Measurements from ENCODE around the gene VAPB. TPM values are rescaled to one million over a fixed set of nuclear protein-coding genes. Genes with fewer than 3 reads are reported as not detected.

The VAPB gene
- total and polyA plus RNA-seq, 2 of the 4 experiments (the other 2 are of a cell fraction), result 9.1 to 26.0 TPM

DNA sequence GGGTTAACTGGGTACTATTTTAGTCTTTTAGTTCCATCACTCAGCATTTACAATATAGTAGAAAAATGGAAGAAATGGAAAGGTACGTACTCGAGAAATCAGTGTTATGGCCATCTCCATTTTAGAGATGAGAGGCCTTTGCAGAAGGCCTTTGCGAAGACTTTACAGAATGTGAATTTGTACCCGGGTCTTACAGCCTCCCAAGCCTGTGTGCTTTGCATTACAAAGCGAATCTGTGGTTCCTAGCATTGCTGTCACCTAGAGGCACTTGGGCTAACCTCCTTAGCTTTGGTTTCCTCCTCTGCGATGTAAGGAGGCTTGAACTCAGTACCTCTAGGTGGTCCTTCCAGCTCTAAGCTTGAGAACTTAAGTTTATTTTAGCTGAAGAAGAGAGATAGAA, 10.9 kb downstream of the VAPB start:
- Histone ChIP-seq H3K9me1 (ENCODE audit: insufficient read depth, low read length) (peaks cover 21% of the 10 kb centered on the region), H2BK20ac (ENCODE audit: low read depth, low read length) (no peak overlapping the region), H3K27me3 (ENCODE audit: control insufficient read depth, insufficient read depth, low read length) (no peaks in the 10 kb centered on the region), H3K9me3 (ENCODE audit: control insufficient read depth, insufficient read depth, low read length) (no peaks in the 10 kb centered on the region), H2AK5ac (ENCODE audit: low read depth, low read length) (no peak overlapping the region), H2AK9ac (replicated peaks; ENCODE audit: low read depth, low read length, poor library complexity) (no peak overlapping the region), H3K4ac (ENCODE audit: low read depth, low read length) (no peak overlapping the region), H3K36me3 (ENCODE audit: control insufficient read depth, insufficient read depth, low read length) (no peaks in the 10 kb centered on the region), H4K20me1 (ENCODE audit: insufficient read depth, low read length) (peaks cover 94% of the 10 kb centered on the region), H3K27ac (ENCODE audit: insufficient read depth, low read length) (no peak overlapping the region), H4K8ac (ENCODE audit: low read depth in 2 of 2, low read length in 2 of 2) (no peak overlapping the region), H3K4me2 (ENCODE audit: low read depth, low read length) (no peak overlapping the region), H2BK15ac (ENCODE audit: low read depth, low read length) (no peak overlapping the region), H2BK5ac (ENCODE audit: low read depth, low read length, poor library complexity, severe bottlenecking) (no peak overlapping the region), H3K14ac (replicated peaks; ENCODE audit: low read depth, low read length) (no peak overlapping the region), H3K23ac (ENCODE audit: low read depth, low read length) (no peak overlapping the region), H3K18ac (ENCODE audit: low read depth, low read length) (no peak overlapping the region), H3K9ac (ENCODE audit: low read depth, low read length) (no peak overlapping the region), H4K91ac (ENCODE audit: insufficient read depth, low read depth, low read length) (no peak overlapping the region), H3K79me1 (ENCODE audit: low read depth in 1 of 2, low read length in 2 of 2) (peaks cover 35 to 79% of the 10 kb centered on the region in 2 experiments), H2AFZ (replicated peaks; ENCODE audit: low read length, poor library complexity) (no peak overlapping the region), H2BK120ac (ENCODE audit: low read depth, low read length) (no peak overlapping the region), H4K5ac (ENCODE audit: low read depth, low read length) (no peak overlapping the region), H3K4me3 (ENCODE audit: insufficient read depth, low read depth, low read length) (no peak overlapping the region), H3K56ac (ENCODE audit: extremely low read depth, insufficient read depth, low read length) (no peak overlapping the region), H3K4me1 (ENCODE audit: control insufficient read depth, insufficient read depth, low read length) (peaks cover 2% of the 10 kb centered on the region)
- CTCF ChIA-PET, result interaction anchor here (0.6 kb wide), 1 partner anchor 68 kb away, joined by 3 read pairs; no protein-coding TSS in a partner anchor
- WGBS, 2 experiments (ENCODE audit: extremely low coverage in 2 of 2, insufficient read length in 1 of 2), result 67% methylated on average over 2 of the region's 6 CpGs; no CpG with 5 or more reads in 1 of the 2 experiments
- no peak for DNase-seq
- in situ Hi-C loops (cut with MboI; ENCODE audit: low sequenced_read_pairs) (no loop called here), dilution Hi-C loops (cut with HindIII; ENCODE audit: low sequenced_read_pairs, unreplicated experiment) (no loop called here), intact Hi-C loops (cut with micrococcal nuclease) (no loop called here)
- TF ChIP-seq, protein P1, sequence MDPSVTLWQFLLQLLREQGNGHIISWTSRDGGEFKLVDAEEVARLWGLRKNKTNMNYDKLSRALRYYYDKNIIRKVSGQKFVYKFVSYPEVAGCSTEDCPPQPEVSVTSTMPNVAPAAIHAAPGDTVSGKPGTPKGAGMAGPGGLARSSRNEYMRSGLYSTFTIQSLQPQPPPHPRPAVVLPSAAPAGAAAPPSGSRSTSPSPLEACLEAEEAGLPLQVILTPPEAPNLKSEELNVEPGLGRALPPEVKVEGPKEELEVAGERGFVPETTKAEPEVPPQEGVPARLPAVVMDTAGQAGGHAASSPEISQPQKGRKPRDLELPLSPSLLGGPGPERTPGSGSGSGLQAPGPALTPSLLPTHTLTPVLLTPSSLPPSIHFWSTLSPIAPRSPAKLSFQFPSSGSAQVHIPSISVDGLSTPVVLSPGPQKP (IDR thresholded peaks at IDR 0.05; ENCODE audit: borderline replicate concordance, low read depth, low read length), result no peak
- TF ChIP-seq MAZ (IDR thresholded peaks at IDR 0.05; ENCODE audit: borderline replicate concordance, low read depth, low read length) (no peak), RCOR1 (IDR thresholded peaks at IDR 0.05; ENCODE audit: insufficient replicate concordance, low read length) (no peak), RAD21 (IDR thresholded peaks at IDR 0.05; ENCODE audit: low read length) (no peak), CHD1 (IDR thresholded peaks at IDR 0.05; ENCODE audit: low read depth, low read length) (no peak), MXI1 (IDR thresholded peaks at IDR 0.05; ENCODE audit: borderline replicate concordance, low read depth, low read length) (no peak), FOS (IDR thresholded peaks at IDR 0.05; ENCODE audit: low read depth, low read length) (no peak), POLR2A (IDR thresholded peaks at IDR 0.05; ENCODE audit: low read depth, low read length) (no peak), CEBPB (IDR thresholded peaks at IDR 0.05; ENCODE audit: low read depth, low read length) (no peak), RFX5 (IDR thresholded peaks at IDR 0.05; ENCODE audit: low read depth, low read length) (no peak), MAFK (IDR thresholded peaks at IDR 0.05; ENCODE audit: low read depth, low read length) (no peak), NFE2L2 (IDR thresholded peaks at IDR 0.05; ENCODE audit: low read depth, low read length) (no peak), SMC3 (IDR thresholded peaks at IDR 0.05; ENCODE audit: low read depth, low read length) (no peak), BHLHE40 (IDR thresholded peaks at IDR 0.05; ENCODE audit: low read depth, low read length) (no peak)
- TF ChIP-seq, protein P2, sequence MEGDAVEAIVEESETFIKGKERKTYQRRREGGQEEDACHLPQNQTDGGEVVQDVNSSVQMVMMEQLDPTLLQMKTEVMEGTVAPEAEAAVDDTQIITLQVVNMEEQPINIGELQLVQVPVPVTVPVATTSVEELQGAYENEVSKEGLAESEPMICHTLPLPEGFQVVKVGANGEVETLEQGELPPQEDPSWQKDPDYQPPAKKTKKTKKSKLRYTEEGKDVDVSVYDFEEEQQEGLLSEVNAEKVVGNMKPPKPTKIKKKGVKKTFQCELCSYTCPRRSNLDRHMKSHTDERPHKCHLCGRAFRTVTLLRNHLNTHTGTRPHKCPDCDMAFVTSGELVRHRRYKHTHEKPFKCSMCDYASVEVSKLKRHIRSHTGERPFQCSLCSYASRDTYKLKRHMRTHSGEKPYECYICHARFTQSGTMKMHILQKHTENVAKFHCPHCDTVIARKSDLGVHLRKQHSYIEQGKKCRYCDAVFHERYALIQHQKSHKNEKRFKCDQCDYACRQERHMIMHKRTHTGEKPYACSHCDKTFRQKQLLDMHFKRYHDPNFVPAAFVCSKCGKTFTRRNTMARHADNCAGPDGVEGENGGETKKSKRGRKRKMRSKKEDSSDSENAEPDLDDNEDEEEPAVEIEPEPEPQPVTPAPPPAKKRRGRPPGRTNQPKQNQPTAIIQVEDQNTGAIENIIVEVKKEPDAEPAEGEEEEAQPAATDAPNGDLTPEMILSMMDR (conservative IDR thresholded peaks at IDR 0.05; ENCODE audit: low read depth, low read length), result no peak
- TF ChIP-seq, protein P3, sequence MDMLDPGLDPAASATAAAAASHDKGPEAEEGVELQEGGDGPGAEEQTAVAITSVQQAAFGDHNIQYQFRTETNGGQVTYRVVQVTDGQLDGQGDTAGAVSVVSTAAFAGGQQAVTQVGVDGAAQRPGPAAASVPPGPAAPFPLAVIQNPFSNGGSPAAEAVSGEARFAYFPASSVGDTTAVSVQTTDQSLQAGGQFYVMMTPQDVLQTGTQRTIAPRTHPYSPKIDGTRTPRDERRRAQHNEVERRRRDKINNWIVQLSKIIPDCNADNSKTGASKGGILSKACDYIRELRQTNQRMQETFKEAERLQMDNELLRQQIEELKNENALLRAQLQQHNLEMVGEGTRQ (IDR thresholded peaks at IDR 0.05; ENCODE audit: low read depth, low read length), result no peak
- no TSS peak for BruUV-seq (replicated peaks)
- ATAC-seq (ENCODE audit: low read depth), result no peak
- POLR2A ChIA-PET (ENCODE audit: unreplicated experiment), result no interaction called here

All from IMR-90 (cell line).